Kidney epithelial cell (primary cell): ENCODE data around the gene NUDT6. TPM values are rescaled to one million over a fixed set of nuclear protein-coding genes. Genes with fewer than 3 reads are reported as not detected.

Experiments used
- DNase-seq: peaks from one replicate; pipeline ENCODE4 v3.0.0-alpha.2; 2010; ENCODE audit warnings: low read depth
- H3K27me3 ChIP-seq: 2 replicates; pipeline ENCODE4 v1.6.0; 2011; ENCODE audit warnings: low read length; ENCODE audit not compliant: control insufficient read depth, insufficient read depth
- H3K36me3 ChIP-seq: 2 replicates; pipeline ENCODE4 v1.5.1; 2011; ENCODE audit warnings: low read length; ENCODE audit not compliant: control insufficient read depth, insufficient read depth
- H3K4me3 ChIP-seq: 2 replicates; pipeline ENCODE4 v1.5.1; 2011; ENCODE audit warnings: low read depth, mild to moderate bottlenecking, control low read depth, low read length
- CTCF ChIP-seq: IDR thresholded peaks from 2 replicates; pipeline ENCODE4 v1.5.1; 2011; ENCODE audit warnings: mild to moderate bottlenecking, moderate library complexity, low read length, control low read depth, inconsistent platforms; ENCODE audit not compliant: insufficient read depth, poor library complexity, severe bottlenecking
- total RNA-seq: library from RNA; depleted of rRNA; stranded (reverse); fragments of >200 nt; gene quantifications from 2 replicates; pipeline ENCODE4 v1.2.3, GENCODE V29; 2015

NUDT6 gene
- total RNA-seq, 1 donor from 2014 or later: 9.7 TPM

GRCh38 chr4:122903766-122904288 lies 18.6 kb downstream of the NUDT6 start:
- TF ChIP-seq CTCF: no peak
- DNase-seq: no peak
- no peaks in the 10 kb centered on the region for H3K36me3 ChIP-seq
- H3K27me3 ChIP-seq: no peaks in the 10 kb centered on the region
- H3K4me3 ChIP-seq: no peak overlapping the region

GRCh38 chr4:122901247-122902010 lies 21.0 kb downstream of the NUDT6 start:
- no peak for DNase-seq
- H3K36me3 ChIP-seq: no peaks in the 10 kb centered on the region
- no peak for TF ChIP-seq CTCF
- H3K27me3 ChIP-seq: no peaks in the 10 kb centered on the region
- no peak overlapping the region for H3K4me3 ChIP-seq

- DNase-seq: no peak
- Histone ChIP-seq H3K27me3 (no peaks in the 10 kb centered on the region), H3K36me3 (no peaks in the 10 kb centered on the region), H3K4me3 (no peak overlapping the region)
- TF ChIP-seq CTCF: no peak
Measured at GRCh38 chr4:122900314-122900713, 22.1 kb downstream of the NUDT6 start.

- H3K36me3 ChIP-seq: no peaks in the 10 kb centered on the region
- no peaks in the 10 kb centered on the region for H3K27me3 ChIP-seq
- H3K4me3 ChIP-seq: no peak overlapping the region
- no peak for TF ChIP-seq CTCF
- no peak for DNase-seq
Measured at GRCh38 chr4:122899682-122900081, 22.7 kb downstream of the NUDT6 start.

- no peaks in the 10 kb centered on the region for H3K27me3 ChIP-seq
- DNase-seq: peak; percentile 84
- no peaks in the 10 kb centered on the region for H3K36me3 ChIP-seq
- no peak overlapping the region for H3K4me3 ChIP-seq
- TF ChIP-seq CTCF: no peak
Measured at GRCh38 chr4:122898370-122899150, 23.8 kb downstream of the NUDT6 start.
